HG03521 (cell line): ENCODE results near the gene APMAP.
"Not testable (repeated sequence)": the region's sequence is repeated elsewhere in the genome, so short reads cannot be mapped to it uniquely, and the experiment has no call there.

Experiments used
- ATAC-seq: cut with Tn5 transposase; IDR thresholded peaks from one replicate; pipeline ENCODE4 v1.9.1; 2021; ENCODE audit warnings: mild to moderate bottlenecking, moderate library complexity; ENCODE audit not compliant: unreplicated experiment

The APMAP gene

GRCh38 chr20:24954566-24954965 is 38.0 kb downstream of the APMAP start:
- ATAC-seq, result no peak

GRCh38 chr20:24954151-24954550 is 38.4 kb downstream of the APMAP start:
- ATAC-seq, result no peak

- ATAC-seq, result no peak
These were observed 38.9 kb downstream of the APMAP start for GRCh38 chr20:24953621-24954133.

- ATAC-seq, result no peak
These were observed 39.4 kb downstream of the APMAP start for GRCh38 chr20:24953209-24953575.

- no peak for ATAC-seq
These were observed 40.0 kb downstream of the APMAP start for GRCh38 chr20:24952376-24953208.

- ATAC-seq, result no peak
These were observed 40.9 kb downstream of the APMAP start for GRCh38 chr20:24951536-24952083.

GRCh38 chr20:24950836-24951525 is 41.6 kb downstream of the APMAP start:
- no peak for ATAC-seq

GRCh38 chr20:24950128-24950835 is 42.3 kb downstream of the APMAP start:
- ATAC-seq, result no peak

GRCh38 chr20:24949756-24950127 is 42.8 kb downstream of the APMAP start:
- no peak for ATAC-seq

GRCh38 chr20:24948939-24949679 is 43.4 kb downstream of the APMAP start, which contains the start of gene CST7:
CST7 (plus strand) TSS chr20:24949269; CDS start chr20:24949506, 237 bp downstream.
- peak; percentile 43 for ATAC-seq

- ATAC-seq, result not testable (repeated sequence)
These were observed 44.1 kb downstream of the APMAP start for GRCh38 chr20:24948396-24948938.

- not testable (repeated sequence) for ATAC-seq
These were observed 46.2 kb downstream of the APMAP start for GRCh38 chr20:24946376-24946775.

GRCh38 chr20:24943731-24944130 is 48.8 kb downstream of the APMAP start:
- ATAC-seq, result no peak

- no peak for ATAC-seq
These were observed 49.4 kb downstream of the APMAP start for GRCh38 chr20:24943196-24943595.

- ATAC-seq, result no peak
These were observed 49.9 kb downstream of the APMAP start for GRCh38 chr20:24942679-24943078.

- ATAC-seq, result no peak
These were observed 53.5 kb downstream of the APMAP start for GRCh38 chr20:24939036-24939435.

GRCh38 chr20:24938498-24938897 is 54.1 kb downstream of the APMAP start:
- no peak for ATAC-seq

GRCh38 chr20:24937579-24937978 is 55.0 kb downstream of the APMAP start:
- no peak for ATAC-seq

GRCh38 chr20:24936526-24937407 is 55.8 kb downstream of the APMAP start:
- ATAC-seq, result no peak
